ENCODE data around the gene MARK4.

Gene MARK4

DNA sequence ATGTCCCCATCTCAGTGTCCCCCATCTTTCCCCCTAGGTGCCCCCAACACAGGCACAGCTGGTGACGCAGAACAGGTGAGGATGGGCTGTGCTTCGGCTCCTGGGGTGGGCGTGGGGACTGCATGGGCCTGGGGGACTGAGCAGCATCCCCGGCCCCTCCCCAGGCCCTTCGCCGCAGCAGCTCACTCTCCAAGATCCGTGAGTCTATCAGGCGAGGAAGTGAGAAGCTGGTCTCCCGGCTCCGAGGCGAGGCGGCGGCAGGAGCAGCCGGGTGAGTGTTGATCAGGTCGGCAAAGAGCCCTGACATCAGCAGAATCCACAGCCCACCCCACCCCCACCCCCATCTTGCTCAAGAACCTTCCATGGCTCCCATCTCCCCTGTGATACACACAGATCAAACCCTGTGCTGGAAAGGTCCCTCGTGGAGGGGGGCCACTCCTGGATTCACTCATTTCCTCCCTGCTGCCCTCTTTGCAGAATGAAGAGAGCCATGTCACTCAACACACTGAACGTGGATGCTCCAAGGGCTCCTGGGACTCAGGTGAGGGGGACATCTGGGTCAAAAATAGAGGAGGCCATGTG, 99.5 kb downstream of the MARK4 start:
- POLR2A ChIA-PET = interaction anchor here (0.5 kb wide), 1 partner anchor 14 kb away, joined by 5 read pairs; no protein-coding TSS in a partner anchor
- no peak for DNase-seq (ENCODE audit: extremely low spot score)
- CTCF ChIA-PET = interaction anchor here (1.0 to 1.4 kb wide), 3 partner anchors 11 to 16 kb away, joined by 3 to 4 read pairs (median 3); no protein-coding TSS in a partner anchor
- TF ChIP-seq CTCF (IDR thresholded peaks at IDR 0.05; ENCODE audit: control extremely low read depth, extremely low read depth, low read depth, missing control alignments) = no peak

GRCh38 chr19:45351401-45351952, 100.4 kb downstream of the MARK4 start:
- no peak for TF ChIP-seq CTCF (IDR thresholded peaks at IDR 0.05; ENCODE audit: control extremely low read depth, extremely low read depth, low read depth, missing control alignments)
- CTCF ChIA-PET = interaction anchor here (1.2 kb wide), 1 partner anchor 12 kb away, joined by 4 read pairs; no protein-coding TSS in a partner anchor
- POLR2A ChIA-PET = no interaction called here
- DNase-seq (ENCODE audit: extremely low spot score) = no peak

DNA sequence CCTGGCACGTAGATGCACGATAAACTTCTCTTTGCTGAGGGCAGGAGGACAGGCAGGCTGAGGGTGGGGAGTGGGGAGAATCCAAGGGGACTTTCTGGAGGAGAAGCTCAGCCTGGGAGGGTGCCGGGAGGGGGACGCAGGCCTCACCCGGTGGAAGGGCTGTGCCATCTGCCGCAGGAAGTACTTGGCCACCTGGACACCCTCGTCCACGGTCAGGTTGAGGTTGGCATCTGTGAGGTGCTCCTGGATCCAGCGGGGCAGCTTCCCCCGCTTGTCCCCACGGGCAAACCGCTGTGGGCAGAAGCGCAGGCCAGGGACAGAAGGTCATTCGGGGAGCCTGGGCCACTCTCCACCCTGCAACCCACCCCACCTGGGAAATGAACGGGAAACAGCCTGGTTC, 101.0 kb downstream of the MARK4 start:
- TF ChIP-seq CTCF (IDR thresholded peaks at IDR 0.05; ENCODE audit: control extremely low read depth, extremely low read depth, low read depth, missing control alignments) = no peak
- POLR2A ChIA-PET = interaction anchor here (0.6 kb wide), 1 partner anchor 29 kb away, joined by 5 read pairs; no protein-coding TSS in a partner anchor
- DNase-seq (ENCODE audit: extremely low spot score) = no peak
- CTCF ChIA-PET = interaction anchor here (1.2 kb wide), 1 partner anchor 13 kb away, joined by 4 read pairs; no protein-coding TSS in a partner anchor

DNA sequence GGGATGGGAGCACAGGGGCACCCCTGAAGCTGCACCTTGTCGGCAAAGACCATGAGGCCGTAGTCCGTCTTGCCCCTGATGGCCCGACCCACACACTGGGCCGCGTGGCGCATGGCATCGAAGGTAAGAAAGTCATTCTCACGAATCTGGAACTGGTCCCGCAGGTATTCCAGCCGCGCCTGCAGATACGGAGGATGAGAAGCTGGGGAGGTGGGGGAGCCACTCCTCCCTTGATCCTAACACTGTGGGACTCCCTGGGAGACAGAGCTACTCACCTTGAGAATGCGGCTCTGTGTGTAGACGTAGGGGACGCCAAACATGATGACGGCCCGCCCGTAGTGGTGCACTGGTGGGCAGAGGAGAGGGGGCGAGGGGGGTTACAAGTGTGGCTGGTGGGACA, 101.4 kb downstream of the MARK4 start:
- ChIA-PET POLR2A (interaction anchor here (0.6 kb wide), 1 partner anchor 29 kb away, joined by 5 read pairs; no protein-coding TSS in a partner anchor), CTCF (no interaction called here)
- no peak for DNase-seq (ENCODE audit: extremely low spot score)
- no peak for TF ChIP-seq CTCF (IDR thresholded peaks at IDR 0.05; ENCODE audit: control extremely low read depth, extremely low read depth, low read depth, missing control alignments)

DNA sequence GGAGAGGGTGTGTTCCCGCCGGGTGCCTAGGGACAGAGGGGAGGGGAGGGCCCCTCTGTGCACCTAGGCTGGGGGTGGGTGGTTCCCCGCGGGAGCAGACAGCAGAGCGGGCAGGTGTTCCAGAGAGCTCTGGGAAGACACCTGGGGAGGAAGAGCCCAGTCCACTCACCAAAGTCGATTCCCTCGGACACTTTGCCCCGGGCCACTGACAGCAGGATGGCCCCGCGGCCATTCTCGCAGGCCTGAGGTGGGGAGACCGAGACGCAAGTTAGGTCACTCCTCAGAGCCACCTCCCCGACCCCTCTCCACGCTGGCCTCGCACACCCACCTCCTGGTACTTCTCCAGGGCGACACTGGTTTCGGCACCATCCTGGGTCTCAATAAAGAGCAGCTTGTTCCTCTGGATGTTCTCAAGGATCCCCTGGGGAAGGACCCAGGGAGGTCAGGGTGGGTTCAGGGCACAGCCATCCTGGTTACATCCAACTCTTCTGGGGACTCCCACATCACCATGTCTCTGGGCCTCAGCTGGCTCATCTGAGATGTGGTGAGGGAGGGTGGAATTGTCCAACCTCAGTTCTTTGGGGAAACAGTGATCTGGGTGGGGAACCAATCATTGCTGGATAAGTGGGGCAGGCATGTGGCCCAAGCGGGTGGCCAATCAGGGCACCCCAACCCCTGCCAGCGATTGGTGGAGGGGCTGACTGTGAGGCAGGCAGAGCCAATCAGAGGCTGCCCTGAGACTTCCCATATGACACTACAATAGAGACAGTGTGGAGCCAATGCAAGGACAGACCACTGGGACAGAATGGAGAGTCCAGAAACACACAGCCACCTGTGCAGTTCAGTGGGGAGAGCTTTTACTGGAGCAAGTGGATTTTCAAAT, 102.1 kb downstream of the MARK4 start:
- no peak for TF ChIP-seq CTCF (IDR thresholded peaks at IDR 0.05; ENCODE audit: control extremely low read depth, extremely low read depth, low read depth, missing control alignments)
- ChIA-PET POLR2A (interaction anchor here (0.6 kb wide), 1 partner anchor 28 kb away, joined by 5 read pairs; no protein-coding TSS in a partner anchor), CTCF (no interaction called here)
- DNase-seq (ENCODE audit: extremely low spot score) = no peak

DNA sequence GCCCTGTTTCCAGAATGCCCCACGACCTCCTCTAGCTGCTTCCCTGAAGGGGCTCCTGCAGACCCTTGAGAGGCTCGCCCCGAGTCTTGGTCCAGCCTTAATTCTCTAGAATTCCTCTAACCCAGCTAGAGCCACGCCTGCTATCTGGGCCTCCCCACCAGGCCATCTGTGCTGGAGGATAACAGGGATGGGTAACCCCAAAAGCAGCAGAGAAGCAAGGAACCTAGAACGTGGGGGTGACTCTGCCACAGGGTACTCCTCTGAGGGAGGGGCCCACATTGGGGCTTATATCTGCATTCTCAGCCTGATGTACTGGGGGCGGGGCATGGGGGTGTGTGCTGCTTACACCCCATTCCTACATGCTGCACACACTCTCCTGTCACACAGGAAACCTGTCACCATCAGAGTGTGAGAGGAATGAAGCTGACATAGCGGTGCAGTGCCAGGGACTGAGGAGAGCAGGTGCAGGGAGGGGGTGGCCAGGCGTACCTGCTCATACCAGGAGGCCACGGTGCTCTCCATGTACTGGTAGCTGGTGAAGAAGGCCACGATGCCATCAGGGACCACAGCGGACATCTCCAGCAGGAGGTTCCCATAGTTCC, 103.3 kb downstream of the MARK4 start:
- ChIA-PET POLR2A (no interaction called here), CTCF (no interaction called here)
- no peak for TF ChIP-seq CTCF (IDR thresholded peaks at IDR 0.05; ENCODE audit: control extremely low read depth, extremely low read depth, low read depth, missing control alignments)
- no peak for DNase-seq (ENCODE audit: extremely low spot score)

Measured in GM10248 (cell line).